ENCODE results near the gene BIRC7. TPM values are rescaled to one million over a fixed set of nuclear protein-coding genes. Genes with fewer than 3 reads are reported as not detected.
A peak's percentile ranks its signal among the peaks of the same experiment; 100 is the strongest.

Gene BIRC7
- polyA plus RNA-seq, 3 donors, result 0.61 to 1.3 (median 0.75) TPM

- no peak for DNase-seq
These were observed 26.3 kb downstream of the BIRC7 start for GRCh38 chr20:63261795-63262528.

GRCh38 chr20:63262836-63263235 is 27.1 kb downstream of the BIRC7 start:
- DNase-seq, result no peak

DNA sequence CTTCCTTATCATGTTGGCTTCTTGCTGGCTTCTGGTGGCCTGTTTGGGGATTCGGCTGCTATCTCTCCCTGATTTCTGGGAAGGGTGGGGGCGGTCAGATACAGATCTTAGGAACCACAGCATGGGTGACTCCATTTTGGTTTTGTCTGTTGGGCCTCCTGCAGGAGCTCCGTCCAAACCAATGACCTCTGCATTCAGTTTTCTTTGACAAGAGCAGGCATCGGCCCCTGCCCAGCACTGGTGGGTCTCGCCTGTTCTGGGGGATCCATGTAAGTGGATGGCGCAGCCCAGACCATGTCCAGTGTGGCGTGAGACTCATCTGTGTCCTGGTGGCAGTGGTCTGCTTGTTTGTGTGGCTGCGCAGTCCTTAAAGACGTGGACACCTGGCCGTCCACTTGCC is 28.3 kb downstream of the BIRC7 start:
- no peak for DNase-seq

DNA sequence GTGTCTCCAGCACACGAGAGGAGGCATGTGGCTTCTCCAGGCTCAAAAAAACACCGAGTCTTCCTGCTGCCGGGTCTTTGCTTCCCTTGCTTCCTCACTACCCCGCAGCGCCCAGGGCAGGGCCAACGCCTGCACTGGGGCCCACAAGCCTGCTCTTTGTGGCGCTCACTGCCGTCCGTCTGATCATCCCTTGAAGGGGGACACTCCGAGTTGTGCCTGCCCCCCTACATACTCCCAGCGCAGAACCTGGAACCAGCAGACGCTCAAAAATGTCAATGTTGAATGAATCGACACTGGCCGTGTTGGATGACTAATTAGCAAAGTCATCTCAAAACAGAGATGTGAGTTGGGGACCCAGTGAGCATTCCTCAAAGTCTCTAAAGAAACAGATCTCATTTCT is 28.8 kb downstream of the BIRC7 start:
- no peak for DNase-seq

- peak; percentile 54 for DNase-seq
These were observed 30.3 kb downstream of the BIRC7 start for GRCh38 chr20:63265891-63266515.

DNA sequence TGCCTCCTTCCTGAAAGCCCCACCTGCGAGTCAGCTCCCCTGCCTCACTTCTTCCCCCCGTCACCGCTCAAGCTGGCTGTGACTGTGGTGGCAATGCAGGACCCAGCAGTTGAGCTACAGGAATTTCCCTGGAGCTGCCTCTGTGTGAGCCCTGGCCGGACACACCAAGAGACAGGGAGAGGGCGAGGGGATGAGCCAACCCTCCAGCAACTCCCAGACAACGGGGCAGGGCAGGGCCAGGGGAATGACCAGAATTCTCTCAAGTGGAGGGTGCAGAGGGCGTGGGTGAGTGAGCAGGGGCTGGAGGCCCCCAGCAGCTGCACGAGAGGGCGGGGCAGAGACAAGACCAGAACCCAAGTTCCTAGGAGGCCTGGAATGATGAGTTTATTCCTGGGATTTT is 32.0 kb downstream of the BIRC7 start:
- DNase-seq, result no peak

- DNase-seq, result no peak
These were observed 32.6 kb downstream of the BIRC7 start for GRCh38 chr20:63268256-63268655.

DNA sequence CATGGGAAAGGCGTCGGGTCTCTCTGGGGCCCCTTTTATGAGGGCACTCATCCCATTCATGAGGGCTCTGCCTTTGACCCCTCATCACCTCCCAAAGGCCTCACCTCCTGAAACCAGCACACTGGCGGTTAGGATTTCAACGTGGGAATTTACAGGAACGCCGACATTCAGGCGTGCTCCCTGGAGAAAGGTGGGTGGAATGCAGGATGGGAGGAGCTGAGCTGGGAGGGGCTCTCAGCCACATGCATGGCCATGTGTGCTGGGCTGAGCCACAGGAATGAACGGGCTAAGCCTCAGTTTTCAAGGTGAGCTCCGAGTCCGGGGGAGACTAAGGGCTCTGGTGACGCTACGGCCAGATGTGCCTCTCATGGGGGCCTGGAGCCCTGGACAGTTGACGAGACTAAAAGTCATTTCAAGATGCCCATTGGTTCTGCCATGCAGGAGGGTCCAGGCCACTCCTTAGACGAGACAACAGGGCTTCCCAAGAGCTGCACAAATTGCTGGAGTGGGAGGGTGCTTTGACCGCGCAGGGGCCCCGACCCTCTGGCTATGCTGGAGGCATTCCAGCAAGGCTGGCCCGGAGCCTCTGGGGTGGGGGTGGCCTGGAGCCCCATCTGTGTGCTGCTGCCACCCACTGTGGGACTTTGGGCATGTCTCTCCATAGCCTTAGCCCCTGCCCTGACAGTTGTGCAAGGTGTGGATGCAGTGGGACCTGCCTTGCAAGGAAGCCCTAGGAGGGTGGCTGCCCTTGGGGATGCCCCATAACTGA is 33.1 kb downstream of the BIRC7 start:
- no peak for DNase-seq

DNA sequence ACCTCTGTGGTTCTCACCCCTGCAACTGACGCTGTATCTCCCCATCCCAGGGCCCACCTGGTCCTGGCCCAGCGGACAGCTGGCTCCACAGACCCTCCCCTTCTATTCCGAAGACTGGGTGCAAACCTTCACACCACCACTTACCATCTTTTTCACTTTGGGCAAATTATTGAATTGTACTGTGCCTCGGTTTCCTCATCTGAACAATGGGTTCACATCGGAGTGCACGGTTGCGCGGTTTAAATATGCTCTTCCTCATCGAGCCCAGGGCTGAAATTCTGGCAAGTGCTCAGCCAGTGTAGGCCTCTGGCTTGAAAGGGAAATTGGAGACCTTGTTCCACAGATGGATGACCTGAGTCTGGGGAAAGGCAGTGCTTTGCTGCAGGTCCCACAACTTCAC is 34.0 kb downstream of the BIRC7 start:
- no peak for DNase-seq

DNA sequence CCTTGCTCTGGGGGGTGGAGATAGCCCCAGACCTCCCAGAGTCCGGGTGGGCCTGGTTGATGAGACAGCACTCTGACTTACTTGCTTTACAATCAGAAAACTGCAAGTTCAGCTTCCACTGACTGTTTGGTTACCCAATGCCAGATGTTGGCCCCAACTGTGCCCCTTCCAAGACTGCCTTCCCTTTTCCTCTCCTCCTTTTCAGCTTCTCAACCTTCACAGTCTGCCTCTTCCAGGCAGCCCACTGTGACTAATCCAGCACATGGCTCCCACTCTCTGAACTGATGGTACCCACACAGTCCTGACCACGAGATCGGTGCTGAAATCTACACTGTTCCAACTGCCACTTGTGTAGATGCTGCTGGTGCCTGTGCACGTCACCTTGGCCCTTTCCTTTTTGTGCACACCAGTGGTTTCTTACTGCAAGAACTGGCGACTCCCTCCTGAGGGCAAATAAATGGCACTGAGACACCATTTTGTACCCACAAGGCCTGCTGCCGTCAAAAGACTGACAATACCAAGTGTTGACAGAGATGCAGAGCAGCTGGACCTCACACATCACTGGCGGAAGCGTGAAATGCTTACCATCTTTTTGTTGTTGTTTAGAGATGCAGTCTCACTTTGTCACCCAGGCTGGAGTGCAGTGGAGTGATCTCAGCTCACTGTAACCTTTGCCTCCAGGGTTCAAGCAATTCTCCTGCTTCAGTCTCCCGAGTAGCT is 35.1 kb downstream of the BIRC7 start:
- DNase-seq, result no peak

DNA sequence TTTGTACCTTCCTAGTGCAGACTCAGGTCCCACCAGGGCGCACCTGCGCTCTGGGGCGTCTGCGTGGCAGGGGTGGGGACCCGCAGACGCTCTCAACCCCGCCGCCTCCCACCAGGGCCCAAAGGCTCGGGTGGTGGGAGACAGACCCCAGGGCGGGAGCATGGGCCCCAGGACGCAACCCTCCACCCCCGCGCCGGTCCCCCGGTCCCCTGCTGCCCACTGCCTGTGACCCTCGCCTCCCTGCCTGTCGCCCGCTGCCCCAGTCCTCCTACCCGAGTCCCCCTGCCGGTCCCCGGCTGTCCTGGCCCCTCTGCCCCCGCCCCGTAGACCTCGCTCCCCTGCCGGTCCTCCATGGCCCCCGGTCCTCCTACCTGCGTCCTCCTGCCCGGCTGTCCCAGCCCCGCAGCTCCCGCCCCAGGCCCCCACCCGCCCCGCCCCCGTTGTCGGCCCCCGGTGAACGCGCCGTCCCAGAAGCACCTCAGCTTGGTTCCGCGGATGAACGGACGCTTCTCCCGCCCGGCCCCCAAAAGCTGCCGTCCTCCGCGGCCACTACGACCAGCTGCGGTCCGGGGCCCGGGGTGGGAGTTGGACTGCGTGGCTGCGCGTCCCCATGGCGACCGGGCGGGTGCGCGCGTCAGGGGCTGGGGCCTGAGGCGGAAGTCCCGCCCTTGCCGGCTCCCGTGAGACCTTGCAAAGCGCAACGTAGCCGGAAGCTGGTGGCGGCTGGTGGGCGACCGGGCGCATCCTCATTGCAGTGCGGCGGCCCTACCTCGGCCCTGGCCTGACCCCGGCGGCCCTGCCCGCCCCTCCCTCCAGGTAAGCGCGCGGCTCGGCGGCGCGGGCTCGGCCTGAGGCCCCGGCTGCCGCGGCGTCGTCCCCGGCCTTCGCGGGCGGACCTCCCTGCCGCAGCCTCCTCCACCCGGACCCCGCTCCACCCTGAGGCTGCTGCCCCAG is 36.7 kb downstream of the BIRC7 start, which contains the start of gene ARFGAP1:
ARFGAP1 (plus strand) TSS at position 709 of the 954 bp plus-strand sequence. CDS start 2,768 bp downstream, outside the sequence.
- peak; percentile 94 for DNase-seq

DNA sequence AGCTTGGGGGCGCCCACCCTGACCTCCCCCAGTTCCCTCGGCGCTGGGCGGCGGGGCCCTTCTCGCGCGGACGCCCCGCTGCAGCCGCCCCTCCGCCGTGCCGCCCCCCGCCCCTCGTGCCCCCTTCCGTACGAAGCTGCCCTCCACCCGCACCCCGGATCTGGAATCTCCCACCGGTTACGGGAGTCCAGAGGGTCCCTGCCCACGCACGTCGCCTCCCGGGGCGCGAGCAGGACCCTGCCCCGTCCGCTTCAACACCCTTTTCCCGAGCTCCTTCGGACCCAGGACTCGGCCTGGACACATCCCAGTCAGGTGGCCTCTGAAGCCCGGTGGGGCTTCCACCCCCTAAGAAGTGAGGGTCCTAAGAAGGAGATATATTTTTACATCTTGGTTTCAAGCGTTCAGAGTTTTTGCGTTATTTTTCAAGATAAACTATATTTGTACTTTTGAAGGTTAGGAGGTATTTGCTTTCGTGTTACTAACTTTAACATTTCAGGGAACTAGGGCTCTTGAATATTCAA is 37.4 kb downstream of the BIRC7 start:
- DNase-seq, result no peak

- DNase-seq, result no peak
These were observed 38.1 kb downstream of the BIRC7 start for GRCh38 chr20:63273635-63274380.

DNA sequence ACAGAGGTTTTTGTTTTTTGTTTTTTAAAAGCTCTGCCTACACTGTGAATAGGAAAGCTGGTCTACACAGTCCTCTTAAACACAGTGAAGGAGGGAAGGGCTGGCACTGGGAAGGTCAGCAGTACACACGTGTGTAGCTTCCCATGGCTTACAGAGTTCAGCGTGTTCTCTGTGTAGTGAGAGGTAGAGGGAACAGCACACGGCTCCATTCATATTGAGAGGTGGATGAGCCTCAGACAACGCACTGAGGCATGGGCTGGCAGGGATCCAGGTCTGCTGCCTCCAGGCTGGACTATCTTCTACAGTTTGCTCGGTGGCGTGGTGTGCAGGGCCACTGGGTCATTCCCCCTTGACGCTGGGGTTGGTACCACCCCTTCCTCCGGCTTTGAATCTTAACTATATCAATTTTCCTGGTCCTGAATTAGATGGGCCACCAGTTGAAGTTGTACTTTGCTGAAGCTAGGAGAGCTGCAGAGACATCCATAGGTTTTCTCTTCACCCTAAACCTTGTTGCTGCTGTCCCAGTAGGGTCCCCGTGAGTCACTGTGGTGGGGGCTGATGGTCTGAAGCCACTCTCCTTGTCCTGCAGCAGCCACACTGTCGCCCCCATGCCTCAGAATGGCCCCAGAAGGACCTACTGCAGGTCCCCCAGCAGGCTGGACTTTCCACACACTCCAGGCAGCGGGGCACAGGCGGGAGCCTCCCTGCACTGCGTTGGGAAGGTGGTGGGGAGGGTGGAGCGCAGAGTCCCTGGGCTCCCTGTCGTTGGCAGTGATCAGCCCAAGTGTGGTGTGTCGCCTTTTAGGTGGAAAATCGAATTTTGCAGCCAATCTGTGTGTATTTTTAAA is 38.9 kb downstream of the BIRC7 start:
- DNase-seq, result no peak

DNA sequence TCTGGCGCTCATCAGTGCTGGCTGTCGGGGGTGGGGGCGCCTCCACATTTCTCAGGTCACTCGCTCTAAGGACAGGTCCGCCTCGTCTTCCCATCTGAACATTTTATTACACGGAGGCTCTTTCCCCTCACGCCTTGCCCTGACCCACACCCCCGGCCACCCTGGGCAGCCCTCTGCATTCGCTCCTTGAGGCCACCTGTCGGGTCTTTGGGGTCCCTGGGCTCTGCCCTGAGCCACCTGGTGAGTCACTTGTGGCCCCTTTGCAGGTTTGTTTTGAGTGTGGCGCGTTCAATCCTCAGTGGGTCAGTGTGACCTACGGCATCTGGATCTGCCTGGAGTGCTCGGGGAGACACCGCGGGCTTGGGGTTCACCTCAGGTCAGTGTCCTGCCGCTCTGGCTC is 40.1 kb downstream of the BIRC7 start:
- no peak for DNase-seq

DNA sequence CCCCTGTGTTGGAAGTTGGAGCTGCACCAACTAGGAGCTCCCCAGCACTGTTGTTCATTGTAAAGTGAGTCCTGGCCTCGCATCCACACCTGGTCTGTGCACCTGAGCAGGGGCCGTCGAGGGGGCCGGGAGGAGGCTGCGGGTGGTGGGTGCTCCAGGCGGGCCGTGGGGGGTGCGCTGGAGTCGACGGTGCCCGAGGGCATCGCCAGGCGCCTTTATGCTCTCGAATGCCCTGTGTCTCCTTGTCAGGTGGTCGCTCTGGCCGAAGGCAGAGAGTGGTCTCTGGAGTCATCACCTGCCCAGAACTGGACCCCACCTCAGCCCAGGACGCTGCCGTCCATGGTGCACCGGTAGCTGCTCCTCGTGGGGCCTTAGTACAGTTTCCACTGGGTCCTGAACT is 41.3 kb downstream of the BIRC7 start:
- DNase-seq, result no peak

- no peak for DNase-seq
These were observed 42.0 kb downstream of the BIRC7 start for GRCh38 chr20:63277466-63278272.

- no peak for DNase-seq
These were observed 43.0 kb downstream of the BIRC7 start for GRCh38 chr20:63278661-63279060.
